HG02852 (cell line): ENCODE results near the gene DOCK7.
"Not testable (repeated sequence)": the region's sequence is repeated elsewhere in the genome, so short reads cannot be mapped to it uniquely, and the experiment has no call there.

Experiments used
- ATAC-seq: cut with Tn5 transposase; IDR thresholded peaks from one replicate; pipeline ENCODE4 v1.9.1; 2021; ENCODE audit warnings: mild to moderate bottlenecking, moderate library complexity; ENCODE audit not compliant: unreplicated experiment

The DOCK7 gene

DNA sequence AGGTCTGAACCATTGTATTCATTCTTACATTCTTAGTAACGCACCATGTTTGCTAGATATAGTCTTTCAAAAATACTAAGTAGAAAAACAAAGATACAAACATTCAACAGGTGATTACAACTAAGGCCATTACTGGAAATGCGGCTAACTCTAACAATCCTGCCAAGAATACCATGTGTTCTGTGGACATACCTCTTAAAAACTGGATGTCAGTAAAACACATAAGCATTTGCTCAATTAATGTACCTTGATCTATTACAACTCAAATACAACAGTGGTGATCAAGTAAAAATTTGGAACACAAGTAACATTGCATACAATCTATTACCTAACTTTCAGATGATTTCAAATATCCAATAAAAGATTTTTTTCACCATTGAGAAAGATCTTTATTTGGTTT, 75.4 kb downstream of the DOCK7 start:
- ATAC-seq: no peak

DNA sequence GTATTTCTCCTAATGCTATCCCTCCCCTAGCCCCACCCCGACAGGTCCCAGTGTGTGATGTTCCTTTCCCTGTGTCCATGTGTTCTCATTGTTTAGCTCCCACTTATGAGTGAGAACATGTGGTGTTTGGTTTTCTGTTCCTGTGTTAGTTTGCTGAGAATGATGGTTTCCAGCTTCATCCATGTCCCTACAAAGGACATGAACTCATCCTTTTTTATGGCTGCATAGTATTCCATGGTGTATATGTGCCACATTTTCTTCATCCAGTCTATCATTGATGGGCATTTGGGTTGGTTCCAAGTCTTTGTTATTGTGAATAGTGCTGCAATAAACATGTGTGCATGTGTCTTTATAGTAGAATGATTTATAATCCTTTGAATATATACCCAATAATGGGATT, 77.6 kb downstream of the DOCK7 start:
- not testable (repeated sequence) for ATAC-seq

DNA sequence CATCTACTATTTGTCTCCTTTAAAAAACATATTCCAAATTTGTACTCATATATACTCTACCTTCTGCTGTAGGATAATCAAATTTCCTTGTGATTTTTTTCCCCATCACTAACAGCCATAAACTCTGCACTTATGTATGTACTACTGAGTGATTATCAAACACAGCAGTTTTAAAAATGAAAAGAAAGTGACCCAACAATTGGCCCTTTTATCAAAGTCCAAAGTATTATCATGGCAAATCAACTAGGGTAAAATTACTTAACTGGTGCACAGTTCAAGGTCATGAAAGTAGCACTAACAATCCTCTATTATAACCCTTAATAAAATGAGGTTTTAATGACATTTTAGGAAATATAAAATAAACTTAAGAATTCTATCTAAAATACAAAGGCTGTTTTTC, 79.3 kb downstream of the DOCK7 start:
- no peak for ATAC-seq

DNA sequence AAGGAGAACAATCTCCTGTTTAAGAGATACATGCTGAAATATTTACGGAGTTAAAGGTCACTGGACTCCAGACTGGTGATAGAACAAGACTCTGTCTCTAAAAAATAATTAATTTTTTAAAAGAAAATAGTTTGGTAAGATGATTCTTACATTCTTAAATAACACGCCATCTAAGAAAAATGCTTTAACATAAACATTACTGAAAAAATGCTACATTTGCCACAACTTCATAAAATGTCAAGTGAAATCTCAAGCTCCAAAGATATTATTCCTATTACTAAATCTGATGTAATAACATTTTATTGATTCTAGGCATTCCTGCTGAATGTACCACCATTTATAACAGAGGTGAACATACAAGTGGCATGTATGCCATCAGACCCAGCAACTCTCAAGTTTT, 86.7 kb downstream of the DOCK7 start:
- no peak for ATAC-seq

DNA sequence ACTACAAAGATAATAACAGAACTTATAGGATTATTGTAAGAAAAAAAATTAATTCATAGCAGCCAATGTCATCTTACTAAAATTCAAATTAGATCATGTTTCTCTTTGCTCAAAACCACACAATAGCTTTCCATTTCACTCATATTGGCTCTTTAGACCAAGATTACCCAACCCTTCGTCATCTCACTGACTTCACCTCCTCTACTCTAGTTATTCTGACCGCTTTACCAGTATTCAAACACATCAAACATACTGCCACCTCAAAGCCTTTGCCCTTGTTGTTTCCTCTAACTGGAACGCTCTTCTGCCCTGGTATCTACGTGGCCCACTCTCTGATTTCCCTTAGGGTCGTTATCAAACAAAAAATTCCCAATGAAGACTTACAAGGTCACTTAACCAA, 89.1 kb downstream of the DOCK7 start:
- ATAC-seq: no peak

DNA sequence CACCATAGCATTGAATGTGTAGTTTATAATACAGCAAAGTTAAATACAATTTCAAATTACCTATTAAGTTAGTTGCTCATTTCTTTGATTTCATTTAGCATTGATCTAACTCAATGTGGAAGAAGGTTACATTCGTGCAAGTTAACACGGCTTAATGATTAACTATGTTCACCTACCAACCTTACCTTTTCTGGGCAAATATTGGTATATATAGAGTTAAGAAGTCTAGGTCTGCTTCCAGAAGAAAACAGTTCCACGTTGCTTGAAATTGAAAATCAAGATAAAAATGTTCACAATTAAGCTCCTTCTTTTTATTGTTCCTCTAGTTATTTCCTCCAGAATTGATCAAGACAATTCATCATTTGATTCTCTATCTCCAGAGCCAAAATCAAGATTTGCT, 90.9 kb downstream of the DOCK7 start, which contains the start of gene ANGPTL3:
TSS of gene ANGPTL3 (plus strand) at position 240 of the 400 bp plus-strand sequence. CDS start at position 287, 47 bp downstream.
- no peak for ATAC-seq

DNA sequence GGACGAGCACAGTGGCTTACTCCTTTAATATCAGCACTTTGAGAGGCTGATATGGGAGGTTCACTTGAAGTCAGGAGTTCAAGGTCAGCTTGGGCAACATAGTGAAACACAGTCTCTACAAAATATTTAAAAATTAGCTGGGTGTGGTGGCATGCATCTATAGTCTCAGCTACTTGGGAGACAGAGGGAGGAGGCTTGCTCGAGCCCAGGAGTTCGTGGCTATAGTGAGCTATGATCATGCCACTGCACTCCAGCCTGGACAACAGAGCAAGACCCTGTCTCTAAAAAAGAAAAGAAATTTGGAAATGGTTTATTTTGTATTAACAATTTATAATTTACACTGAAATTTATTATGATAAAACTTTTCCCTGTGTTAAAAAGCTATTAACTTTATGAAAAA, 92.5 kb downstream of the DOCK7 start:
- no peak for ATAC-seq

DNA sequence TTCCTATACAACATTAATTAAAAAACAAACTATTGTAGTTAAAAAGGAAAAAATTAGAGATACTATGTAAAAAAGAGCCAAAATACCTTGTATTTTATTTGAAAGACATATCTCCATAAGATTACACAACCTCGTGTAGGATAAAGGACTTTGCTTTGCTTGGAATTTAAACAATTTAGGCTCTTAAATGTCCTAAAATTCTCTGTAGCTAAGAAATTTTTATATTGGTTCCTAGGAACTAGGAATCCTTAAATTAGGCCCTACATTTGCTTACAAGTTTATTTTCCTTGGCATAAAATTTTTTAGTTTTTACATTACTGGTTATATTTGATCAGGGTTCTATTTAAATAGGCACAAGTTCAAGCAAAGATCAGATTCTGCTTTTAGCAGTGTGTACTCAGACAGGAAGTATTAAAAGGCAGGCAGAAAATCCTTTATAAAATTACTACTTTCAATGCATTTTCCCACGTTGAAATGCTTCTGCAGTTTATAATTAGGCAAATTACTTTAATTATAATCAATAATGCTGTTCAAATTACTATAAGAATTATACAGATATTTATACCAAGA, 94.3 kb downstream of the DOCK7 start:
- no peak for ATAC-seq

DNA sequence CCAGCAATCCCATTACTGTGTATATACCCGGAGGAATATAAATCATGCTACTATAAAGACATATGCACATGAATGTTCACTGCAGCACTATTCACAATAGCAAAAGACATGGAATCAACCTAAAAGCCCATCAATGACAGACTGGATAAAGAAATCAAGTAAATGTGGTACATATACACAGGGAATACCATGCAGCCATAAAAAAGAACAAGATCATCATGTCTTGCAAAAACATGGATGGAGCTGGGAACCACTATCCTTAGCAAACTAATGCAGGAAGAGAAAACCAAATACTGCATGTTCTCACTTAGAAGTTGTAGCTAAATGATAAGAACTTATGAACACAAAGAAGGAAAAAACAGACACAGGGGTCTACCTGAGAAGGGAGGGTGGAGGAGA, 97.2 kb downstream of the DOCK7 start:
- no peak for ATAC-seq

DNA sequence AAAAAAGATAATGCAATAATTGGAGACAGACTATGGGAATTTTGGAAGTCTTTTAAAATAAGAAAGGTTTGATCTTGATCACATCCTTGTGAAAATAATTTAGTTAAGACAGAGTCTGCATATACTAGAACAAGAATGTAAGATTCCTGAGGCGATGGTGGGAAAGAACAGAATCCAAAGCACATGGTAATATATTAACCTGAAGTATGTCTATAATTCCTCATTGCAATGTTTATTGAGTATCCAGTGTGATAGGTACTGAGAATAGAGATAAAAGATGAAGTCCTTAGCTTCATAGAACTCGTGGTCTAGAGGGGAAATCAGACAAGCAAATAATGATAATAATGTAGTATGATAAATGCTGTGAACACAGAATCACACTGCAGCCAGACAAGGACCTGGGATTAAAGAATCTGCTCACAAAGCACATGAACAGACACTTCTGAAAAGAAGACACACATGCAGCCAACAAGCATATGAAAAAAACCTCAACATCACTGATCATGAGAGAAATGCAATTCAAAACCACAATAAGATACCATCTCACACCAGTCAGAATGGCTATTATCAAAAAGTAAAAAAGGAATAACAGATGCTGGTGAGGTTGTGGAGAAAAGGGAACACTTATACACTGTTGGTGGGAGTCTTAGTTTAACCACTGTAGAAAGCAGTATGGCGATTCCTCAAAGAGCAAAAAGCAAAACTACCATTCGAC, 97.8 kb downstream of the DOCK7 start:
- ATAC-seq: no peak

DNA sequence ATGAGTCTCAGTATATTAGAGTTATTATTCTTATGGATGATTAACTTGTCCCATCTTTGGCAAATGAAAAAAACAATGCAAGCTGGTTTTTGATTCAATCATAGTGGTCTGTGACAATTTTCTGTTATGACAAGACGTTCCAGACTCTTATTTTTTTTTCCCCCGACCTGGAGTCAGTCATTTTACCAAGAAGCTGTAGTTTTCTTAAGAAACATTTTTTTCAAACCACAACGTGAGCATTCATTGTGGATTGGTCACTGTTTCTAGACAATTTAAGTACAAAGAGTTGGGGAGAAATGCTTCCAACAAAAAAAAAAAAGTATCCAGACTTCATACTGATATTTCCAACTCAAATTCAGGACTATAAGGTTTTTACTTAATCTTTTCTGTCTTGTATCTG, 98.9 kb downstream of the DOCK7 start:
- ATAC-seq: no peak

DNA sequence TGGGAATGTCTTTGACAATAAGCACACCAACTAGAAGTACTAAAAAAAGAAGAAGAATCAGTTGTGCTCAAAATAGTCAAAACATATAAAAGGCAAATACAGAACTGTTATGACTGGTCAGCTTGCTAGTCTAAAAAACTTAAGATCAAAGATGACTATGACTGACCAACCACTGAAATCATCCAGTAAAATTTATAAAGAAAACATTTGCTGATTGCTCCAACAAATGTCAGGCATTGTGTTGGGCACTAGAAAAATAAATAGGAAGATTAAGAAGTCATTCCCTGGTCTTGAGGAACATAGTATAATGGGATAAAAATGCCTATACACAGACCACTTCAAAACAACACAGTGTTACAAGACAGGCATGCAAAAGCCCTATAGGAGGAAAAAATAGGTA, 100.2 kb downstream of the DOCK7 start:
- no peak for ATAC-seq

DNA sequence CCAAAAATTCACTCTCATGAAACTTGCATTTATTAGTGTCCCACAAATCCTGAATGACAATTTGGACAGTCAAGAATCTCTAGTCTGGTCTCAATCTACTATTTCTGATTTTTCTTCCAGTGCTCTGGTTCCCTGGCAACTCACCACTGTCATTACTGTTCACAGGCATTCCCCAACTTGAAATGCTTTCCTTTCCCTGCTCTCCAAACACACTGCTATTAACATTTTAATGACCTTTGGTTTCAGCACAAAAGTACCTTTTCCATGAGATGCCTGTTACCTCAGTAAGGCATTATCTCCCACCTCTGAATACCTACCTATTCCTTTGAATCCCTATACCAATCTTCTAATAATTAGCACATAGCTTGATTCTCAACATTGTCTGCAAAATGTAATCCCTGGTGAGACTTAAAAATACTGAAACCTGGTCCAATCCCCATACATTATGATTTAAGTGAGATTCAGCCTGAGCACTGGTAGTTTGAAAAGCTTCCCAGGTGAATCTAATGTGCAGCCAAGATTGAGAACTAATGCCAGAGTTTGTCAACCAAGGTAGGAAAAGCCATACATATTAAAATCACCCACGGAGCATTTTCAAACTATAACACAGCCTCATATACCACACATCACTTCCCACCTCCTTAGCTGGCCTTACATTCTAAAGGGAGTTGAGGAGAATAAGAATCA, 102.6 kb downstream of the DOCK7 start:
- ATAC-seq: no peak

DNA sequence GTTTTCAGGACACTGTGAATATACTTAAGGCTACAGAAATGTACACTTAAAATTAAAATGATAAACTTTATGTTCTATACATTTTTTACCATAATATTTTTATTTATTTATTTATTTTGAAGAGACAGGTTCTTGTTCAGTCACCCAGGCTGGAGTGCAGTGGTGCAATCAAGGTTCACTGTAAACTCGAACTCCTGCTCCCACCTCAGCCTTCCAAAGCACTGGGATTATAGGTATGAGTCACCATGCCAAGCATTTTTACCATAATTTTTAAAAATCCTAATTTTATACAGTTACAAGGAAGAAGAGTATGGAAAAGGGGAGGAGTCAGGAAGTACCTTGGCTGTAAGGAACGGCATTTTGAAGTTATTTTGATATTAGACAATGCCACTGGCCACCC, 114.5 kb downstream of the DOCK7 start:
- no peak for ATAC-seq

DNA sequence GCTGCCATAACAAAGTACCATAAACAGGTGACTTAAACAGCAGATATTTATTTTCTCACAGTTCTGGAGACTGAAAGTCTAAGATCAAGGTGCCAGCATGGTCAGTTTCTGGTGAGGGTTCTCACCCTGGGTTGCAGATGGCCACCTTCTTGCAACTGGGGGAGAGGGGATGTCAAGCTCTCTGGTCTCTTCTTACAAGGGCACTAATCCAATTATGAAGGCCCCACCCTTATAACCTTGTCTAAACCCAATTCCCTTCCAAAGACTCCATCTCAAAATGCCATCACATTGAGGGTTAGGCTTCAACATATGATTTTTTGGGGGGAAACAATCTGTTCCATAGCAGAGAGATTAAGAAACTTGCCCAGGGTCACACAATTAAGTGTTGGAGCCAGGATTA, 115.7 kb downstream of the DOCK7 start:
- no peak for ATAC-seq

DNA sequence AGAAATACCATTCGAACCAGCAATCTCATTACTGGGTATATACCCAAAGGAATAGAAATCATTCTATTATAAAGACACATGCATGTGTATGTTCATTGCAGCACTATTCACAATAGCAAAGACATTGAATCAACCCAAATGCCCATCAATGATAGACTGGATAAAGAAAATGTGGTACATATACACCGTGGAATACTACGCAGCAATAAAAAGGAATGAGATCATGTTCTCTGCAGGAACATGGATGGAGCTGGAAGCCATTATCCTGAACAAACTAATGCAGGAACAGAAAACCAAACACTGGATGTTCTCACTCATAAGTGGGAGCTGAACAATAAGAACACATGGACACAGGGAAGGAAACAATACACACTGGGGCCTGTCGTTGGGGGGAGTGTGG, 116.7 kb downstream of the DOCK7 start:
- ATAC-seq: not testable (repeated sequence)

DNA sequence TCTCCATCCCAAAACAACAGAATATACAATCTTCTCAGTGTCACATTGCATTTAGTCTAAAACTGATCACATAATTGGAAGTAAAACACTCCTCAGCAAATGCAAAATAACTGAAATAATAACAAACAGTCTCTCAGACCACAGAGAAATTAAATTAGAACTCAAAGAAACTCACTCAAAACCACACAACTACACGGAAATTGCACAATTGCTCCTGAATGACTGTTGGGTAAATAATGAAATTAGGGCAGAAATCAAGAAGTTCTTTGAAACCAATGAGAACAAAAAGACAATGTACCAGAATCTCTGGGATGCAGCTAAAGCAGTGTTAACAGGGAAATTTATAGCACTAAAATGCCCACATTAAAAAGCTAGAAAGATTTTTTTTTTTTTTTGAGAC, 120.3 kb downstream of the DOCK7 start:
- not testable (repeated sequence) for ATAC-seq

DNA sequence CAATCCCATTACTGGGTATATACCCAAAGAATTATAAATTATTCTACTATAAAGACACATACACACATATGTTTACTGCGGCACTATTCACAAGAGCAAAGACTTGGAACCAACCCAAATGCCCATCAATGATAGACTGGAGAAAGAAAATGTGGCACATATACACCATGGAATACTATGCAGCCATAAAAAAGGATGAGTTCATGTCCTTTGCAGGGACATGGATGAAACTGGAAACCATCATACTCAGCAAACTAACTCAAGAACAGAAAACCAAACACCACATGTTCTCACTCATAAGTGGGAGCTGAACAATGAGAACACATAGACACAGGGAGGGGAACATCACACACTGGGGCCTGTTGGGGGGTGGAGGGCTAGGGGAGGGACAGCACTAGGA, 121.0 kb downstream of the DOCK7 start:
- ATAC-seq: not testable (repeated sequence)

DNA sequence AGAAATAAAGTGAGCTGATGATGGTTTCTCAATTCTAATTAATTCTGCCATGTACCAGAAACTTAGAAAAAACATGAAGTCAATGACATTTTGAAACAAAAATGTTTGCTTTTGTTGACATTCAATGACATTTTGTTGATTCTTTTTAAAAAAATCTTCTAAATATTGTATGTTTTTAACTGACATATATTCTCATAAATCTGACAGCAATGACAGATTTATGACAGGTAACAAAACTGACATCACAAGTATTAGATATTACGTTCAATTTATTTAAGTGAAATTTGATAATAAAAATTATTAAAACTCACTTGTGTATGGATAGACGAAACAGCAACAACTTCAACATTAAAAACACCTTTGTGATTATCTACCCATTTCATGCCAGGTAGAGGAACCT, 126.9 kb downstream of the DOCK7 start:
- no peak for ATAC-seq

DNA sequence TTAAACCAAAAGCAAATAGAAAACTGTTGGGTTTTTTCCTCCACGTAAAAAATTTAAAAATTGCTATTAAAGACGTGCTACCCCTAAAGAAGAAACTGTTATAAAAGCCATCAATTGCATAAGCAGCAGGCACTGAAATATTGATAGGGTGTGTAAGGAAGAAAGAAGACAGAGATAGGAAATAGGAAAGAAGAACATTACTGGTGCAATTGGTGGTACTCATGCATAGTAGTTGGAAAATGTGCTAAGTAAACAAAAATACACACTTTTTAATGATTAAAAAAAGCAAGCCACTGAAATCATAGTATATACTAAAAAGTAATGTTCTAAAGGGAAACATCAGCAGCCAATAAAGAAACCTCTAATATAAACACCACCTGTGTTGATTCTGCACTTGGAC, 143.6 kb downstream of the DOCK7 start:
- no peak for ATAC-seq

DNA sequence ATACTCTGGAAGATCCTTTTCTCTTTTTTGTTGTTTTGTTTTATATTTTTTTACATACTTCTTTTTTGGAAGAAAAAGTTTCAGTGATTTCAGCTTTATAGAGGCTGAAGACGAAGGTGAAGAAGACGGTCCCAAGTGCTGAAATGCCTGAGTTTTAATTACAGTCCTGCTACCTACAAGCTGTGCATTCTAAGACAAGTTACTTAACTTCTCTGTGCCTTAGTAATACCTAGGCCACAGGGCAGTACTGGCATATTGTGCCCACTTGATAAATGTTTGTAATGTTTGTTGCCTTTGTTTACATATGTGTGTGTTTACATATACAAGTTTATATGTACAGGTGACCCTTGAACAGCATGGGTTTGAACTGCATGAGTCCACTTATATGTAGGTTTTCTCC, 147.1 kb downstream of the DOCK7 start:
- no peak for ATAC-seq

DNA sequence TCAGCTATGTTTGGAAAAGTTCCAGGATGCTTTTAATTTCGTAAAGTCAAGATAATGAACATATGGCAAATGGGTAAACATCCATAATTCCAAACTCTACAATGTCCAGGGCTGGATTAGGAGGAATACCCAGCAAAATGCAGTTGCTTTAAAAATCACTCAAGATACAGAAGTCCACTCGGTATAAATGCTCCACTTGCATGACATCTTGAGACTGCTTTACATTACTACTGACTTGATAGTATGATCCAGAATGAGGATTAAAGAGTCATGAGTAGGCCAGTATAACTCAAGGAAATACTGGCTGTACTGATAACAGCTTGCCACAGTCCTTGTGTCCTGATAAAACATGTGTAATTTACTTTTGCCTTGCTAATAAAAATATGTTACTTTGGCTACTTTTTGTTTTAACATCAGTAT, 149.1 kb downstream of the DOCK7 start:
- ATAC-seq: no peak
